Lower leg skin (tissue), 3 donors: ENCODE results near the gene ELOB.

Experiments
- CTCF ChIP-seq, 3 donors: fragments of 450-650 bp; IDR thresholded peaks; one replicate each; pipeline ENCODE4 v1.5.1; 2016; ENCODE audit warnings: antibody characterized with exemption in 3 of 3, mild to moderate bottlenecking in 3 of 3, moderate library complexity in 2 of 3
- POLR2A ChIP-seq, 2 donors: fragments of 450-650 bp; IDR thresholded peaks; one replicate each; pipeline ENCODE4 v1.6.1; 2016 to 2017; ENCODE audit warnings: antibody characterized with exemption in 2 of 2, mild to moderate bottlenecking in 1 of 2, moderate library complexity in 1 of 2

GRCh38 chr16:2809149-2809760 is 32.2 kb upstream of the ELOB start:
- TF ChIP-seq CTCF (IDR thresholded peaks at IDR 0.05) (no peak), POLR2A (IDR thresholded peaks at IDR 0.05) (no peak)
